NAMALWA (cell line): ENCODE measurements around the gene ADAP1.
"Not testable (repeated sequence)": the region's sequence is repeated elsewhere in the genome, so short reads cannot be mapped to it uniquely, and the experiment has no call there.

Experiments used
- DNase-seq: peaks from one replicate; pipeline ENCODE4 v3.0.0-alpha.2; 2015; ENCODE audit warnings: low spot score

ADAP1 gene

DNA sequence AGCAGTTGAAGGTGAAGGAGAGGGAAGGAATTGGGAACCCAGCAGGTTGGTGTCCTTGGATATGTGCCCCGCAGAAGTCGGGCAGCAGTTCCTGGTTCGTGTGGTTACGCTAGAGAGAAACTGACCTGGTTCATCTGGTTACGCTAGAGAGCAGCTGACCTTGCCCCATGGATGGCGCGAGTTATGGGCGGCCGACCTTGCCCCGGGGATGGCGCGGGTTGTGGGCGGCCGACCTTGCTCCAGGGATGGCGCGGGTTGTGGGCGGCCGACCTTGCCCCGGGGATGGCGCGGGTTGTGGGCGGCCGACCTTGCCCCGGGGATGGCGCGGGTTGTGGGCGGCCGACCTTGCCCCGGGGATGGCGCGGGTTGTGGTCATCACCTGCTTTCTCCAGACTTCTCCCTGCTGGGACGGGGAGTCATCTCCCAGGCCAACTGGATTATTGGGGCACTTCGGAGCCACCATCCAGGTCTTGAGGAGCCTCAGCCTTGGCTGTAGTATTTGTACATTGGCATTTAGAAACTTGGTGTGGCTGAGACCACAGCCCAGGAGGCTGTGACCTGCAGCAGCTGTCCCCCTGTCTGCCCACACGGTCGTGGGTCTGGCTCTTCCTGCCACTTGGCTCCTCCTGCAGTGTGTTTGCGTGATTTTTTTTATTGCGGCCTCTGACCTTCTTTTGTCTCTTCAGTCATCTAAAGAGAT, 72.0 kb downstream of the ADAP1 start:
- no peak for DNase-seq

DNA sequence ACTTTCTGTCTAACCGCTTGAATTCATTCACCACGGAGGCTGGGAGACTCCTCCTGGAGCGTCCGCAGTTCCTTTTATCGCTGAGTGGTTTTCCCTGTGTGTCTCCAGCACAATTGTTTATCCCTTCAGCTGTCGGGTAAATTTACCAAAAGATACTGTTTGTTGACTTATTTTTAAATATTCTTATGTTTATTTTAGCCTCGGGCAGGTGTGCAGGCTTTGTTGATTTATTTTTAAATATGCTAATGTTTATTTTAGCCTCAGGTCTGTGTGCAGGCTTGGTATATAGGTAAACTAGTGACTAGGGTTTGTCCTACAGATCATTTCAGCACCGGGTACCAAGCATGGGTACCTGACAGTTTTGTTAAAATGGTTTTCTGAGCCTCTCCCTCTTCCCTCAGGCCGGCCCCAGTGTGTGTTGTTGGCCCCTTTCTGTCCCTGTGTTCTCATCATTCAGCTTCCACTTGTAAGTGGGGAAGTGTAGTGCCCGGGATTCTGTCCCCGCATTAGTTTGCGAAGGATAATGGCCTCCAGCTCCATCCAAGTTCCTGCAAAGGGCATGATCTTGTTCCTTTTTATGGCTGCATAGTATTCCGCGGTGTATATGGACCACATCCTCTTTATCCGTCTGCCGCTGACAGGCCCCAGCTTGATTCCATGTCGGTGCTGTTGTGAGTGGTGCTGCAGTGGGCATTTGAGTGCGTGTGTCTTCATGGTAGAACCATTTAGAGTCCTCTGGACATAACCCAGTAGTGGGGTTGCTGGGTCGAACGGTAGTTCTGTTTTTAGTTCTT, 72.8 kb downstream of the ADAP1 start:
- DNase-seq, result no peak

DNA sequence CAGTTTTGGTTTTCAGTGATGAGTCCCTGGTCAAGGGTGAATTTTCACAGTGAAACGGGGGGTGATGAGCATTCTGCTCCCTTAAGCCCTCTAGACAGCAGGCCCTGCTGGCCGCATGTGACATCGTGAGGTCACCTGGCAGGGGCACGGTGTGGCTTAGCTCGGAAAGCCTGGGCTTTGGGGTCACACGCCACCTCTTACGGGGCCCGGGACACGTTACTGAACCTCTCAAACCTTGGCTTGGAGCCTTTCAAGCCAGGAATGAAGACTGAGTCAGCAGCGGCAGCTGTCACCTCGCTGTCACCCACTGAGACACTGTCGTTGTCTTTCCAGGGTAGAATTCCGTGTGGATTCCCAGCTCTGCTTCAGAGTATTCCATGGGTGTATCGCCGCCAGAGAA, 74.0 kb downstream of the ADAP1 start:
- DNase-seq, result no peak

DNA sequence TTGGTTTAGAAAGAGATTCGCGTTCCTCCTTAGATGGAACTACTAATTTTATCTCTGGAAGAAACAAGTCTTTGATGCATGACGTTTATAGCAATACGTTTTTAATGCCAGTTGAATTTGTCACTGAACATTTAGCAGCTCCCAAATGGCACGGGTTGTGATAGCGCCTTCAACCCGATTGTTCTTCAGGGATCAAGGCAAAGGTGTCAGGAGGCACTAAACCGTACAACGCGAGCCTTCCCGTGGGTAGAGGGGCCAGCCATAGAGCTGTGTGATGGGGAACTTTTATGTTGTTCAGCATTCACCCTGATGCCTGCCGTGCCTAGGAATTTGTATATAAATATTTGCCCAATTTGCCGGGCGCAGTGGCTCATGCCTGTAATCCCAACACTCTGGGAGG, 74.8 kb downstream of the ADAP1 start:
- no peak for DNase-seq

DNA sequence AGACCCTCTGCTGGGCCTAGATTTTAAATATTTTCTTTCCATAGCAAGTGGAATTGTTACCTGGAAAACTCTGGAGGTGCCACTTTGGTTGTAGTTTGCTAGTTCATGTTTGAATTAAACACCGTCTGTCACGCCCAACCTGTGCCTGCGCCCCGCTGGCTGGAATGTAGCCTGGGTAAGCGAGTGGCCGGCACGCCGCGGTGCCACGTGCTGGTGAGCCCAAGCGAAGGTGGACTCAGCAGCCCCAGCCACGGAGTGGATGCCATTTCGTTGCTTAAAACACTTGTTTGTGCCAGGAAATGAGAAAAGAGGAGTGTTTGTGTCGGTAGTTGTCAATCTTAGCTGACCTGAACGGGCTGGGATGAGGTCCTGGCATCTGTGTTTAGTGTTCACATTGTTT, 75.4 kb downstream of the ADAP1 start:
- DNase-seq, result no peak

DNA sequence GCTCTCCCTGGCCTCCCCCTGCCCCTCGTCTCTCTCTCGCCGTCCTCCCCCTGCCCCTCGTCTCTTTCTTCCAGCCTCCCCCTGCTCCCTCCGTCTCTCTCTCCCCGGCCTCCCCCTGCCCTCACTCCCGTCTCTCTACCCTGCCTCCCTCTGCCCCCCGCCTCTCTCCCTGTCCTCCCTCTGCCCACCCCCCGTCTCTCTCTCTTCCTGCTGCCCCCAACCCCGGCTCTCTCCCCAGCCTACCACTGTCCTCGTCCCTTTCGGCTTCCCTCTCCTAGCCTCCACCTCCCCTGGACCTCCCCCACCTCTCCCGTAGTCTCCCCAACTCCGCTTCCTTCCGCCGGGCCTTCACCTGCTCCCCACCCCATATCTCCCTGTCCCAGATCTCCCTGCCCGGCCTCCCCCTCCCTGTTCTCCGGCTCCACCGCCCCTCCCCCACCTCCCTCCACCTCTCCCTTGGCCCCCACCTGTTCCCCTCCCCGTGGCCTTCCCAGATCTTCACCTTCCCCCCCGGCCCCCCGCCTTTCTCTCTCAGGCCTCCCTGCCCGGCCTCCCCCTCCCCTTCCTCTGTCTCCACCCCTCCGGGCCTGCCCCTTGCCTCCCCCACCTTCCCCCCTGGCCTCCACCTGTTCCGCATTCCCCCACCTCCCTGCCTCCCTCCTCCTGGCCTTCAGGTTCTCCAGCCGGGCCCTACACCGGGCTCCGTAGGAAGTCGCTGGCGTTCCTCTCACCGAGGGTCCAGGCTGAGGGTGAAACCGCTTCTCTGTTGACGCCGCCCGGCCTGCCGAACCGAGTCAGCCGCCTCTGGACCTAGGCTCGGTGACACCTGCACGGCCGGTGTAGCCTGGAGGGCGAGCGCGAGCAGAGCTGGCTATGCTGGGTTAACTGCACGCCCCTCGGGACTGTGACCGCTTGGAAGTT, 76.9 kb downstream of the ADAP1 start:
- DNase-seq, result no peak

DNA sequence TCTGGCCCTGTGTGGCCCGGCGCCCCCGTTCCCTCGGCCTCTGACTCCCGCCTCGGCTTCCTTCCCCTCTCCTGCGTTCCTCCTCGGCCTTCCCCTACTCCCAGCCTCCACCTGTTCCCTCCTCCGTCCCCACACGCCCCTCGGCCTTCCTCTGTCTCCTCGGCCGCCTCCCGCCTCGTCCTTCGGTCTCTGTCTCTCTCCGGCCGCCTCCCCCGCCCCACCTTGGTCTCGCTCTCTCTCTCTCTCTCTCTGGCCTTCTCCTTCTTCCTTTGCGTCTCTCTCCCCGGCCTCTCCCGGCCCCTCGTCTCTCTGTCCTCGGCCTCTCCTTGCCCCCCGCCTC, 77.5 kb downstream of the ADAP1 start:
- no peak for DNase-seq

DNA sequence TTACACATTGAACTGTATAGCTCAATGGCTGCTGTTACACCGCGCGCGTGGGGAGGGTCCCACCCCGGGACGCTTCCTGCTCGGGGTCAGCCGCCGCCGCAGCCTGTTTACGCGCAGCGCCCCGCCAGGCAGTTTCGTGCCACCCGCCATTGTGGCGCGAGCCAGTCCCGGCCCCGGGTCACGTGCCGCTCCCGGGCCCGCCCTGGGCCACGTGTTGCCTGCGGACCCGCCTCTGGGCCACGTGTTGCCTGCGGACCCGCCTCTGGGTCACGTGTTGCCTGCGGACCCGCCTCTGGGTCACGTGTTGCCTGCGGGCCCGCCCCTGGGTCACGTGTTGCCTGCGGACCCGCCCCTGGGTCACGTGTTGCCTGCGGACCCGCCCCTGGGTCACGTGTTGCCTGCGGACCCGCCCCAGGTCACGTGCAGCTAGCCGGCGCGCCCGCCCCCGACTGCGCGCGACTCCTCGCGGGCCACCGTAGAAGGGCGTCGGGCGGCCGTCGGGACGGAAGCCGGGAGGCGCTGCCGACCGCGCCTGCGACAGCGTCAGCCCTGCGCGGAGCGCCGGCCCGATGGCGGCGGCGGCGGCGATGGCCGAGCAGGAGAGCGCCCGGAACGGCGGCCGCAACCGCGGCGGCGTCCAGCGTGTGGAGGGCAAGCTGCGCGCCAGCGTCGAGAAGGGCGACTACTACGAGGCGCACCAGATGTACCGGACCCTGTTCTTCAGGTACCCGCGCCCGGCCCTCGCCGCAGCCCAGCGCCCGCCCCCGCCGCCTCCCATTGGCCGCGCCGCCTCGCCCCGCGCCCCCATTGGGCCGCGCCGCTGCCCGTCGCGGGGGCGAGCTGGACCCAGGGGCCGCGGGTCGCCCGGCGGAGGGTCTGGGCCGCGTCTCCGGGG, 78.2 kb downstream of the ADAP1 start, which contains the start of gene GET4:
Gene GET4 (plus strand): TSS at position 478 of the 895 bp plus-strand sequence. CDS start 92 bp downstream, at position 570.
- peak; percentile 97 for DNase-seq

DNA sequence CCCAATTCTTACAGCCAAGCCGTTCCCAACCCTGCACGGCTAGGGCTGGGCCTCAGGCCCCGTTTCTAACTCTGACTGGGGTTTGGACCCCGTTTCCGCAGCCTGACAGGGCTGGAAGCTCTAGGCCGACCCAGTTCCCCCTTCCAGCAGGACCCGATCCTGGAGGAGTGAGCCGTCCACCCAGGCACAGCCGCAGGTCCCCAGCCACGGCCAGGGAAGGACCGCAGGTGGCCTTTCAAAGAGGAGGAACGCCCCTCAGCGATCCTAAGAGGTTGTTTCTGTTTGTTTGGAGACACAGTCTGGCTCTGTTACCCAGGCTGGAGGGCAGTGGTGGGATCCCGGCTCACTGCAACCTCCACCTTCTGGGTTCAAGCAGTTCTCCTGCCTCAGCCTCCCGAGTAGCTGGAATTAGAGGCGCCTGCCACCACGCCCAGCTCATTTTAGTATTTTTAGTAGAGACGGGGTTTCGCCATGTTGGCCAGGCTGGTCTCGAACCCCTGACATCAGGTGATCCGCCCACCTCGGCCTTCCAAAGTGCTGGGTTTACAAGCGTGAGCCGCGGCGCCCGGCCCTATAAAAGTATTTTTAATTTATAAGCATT, 78.9 kb downstream of the ADAP1 start:
- no peak for DNase-seq

DNA sequence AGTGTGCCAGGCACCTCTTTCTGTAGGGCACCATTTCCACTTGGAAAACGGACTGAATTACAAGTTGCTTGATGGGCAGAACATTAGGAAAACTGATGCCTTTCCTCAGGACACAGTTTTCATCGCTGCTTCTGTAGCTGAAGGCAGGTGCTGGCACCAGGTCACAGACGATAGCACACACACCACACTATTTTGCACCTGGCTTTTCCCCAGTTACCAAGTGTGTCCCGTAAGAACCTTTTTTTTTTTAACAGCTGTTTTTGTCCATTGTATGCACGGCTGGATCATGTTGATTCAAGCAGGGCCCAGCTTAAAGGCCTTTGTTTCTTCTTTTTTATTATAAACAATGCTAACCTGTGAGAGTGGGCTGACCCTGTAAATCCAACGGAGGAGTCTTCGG, 79.4 kb downstream of the ADAP1 start:
- peak; percentile 73 for DNase-seq

DNA sequence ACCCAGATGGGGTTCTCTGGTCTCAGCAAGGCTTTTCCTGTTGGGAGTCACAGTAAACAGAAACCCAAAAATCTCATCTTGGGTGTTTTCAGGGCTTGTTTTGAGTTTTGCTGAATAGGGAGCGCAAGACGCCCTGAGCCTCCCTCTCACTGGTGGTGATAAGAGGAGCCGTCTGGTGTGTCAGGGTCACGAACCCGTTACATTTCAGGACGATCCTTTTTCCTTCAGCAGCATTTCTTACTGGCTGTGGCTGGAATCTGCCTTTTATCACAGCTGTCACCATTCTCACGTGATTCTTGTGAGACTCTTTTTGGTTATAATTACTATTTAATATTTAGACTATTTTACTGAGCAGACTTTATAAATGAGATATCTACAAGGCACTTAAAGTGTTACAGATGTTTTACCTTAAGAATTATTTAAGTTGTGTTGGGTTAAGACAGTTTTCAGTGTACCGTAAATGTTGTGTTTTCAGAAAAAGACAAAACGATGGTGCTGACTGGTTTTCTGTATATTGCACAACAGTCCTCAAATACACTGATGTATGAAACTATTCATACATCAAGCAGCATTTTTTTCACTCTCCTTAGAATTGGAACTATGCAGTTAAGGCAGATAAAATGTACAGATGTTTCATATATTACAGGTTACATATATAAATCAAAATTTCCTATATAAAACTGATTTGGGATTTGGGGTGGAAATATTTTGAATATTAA, 80.3 kb downstream of the ADAP1 start:
- DNase-seq, result peak; percentile 33

DNA sequence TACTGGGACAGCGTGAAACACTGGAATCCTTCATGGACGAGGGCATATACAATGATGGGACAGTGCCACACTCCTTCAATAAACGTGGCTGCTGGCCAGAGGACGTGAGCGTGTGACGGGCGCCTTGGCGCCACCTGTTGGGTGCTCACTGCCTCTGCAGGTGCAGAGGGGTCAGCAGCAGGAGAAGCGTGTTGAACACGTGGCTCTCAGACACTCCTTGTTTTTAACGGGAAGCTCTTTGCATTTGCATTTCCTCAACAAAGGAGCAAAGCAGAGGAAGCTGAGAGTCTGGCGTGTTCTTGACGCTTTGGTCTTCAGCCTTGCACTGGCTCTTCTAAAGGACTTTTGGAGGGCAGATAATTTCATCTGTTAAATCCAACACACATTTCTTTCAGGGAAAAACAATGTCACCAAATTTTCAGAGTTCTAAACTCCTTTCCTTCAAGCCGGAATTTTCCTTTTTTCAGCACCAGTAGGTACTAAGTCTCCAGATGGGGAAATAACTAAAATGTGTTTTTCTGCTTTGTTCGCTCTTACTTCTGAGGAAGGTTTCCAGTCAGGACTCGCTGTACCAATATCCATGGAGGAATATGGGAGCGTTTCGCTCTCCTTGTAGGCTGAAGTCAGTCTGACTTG, 81.0 kb downstream of the ADAP1 start:
- peak; percentile 93 for DNase-seq

DNA sequence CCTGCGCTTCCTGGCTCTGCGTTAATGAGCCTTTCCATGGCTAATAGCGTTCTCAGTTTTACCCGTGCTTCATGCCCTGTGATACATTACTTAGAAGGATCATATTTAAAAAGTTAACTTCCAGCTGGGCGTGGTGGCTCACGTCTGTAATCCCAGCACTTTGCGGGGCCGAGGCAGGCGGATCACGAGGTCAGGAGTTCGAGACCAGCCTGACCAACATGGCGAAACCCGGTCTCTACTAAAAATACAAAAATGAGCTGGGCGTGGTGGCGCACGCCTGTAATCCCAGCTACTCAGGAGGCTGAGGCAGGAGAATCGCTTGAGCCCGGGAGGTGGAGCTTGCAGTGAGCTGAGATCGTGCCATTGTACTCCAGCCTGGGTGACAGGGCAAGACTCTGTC, 81.8 kb downstream of the ADAP1 start:
- not testable (repeated sequence) for DNase-seq

DNA sequence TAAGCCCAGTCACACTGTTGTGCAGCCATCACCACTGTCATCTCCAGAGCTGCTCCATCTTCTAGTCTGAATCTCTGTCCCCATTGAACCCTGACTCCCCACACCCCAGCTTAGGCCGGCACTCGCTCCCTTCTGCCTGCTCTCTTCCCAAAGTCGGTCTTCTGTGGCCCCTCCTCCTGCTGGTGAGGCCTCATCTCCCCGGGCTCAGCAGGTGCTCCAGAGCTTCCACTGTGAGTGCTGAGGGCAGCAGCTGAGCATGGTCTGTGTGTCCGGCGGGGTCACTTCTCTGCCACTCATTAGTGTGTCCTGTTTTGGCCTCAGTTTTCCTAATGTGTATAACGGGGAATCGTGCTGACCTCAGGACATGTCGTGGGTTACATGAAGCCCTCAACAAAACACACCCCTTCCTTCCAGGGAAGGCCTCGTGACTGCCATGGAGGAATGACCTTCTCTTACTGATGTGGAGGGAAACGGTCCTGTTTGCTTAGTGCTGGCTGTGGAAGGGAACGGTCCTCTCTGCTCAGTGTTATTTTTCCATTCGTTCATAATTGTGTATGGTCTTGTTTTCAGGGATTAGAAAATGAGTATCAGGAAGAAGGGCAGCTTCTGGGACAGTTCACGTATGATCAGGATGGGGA, 82.5 kb downstream of the ADAP1 start:
- DNase-seq, result no peak

DNA sequence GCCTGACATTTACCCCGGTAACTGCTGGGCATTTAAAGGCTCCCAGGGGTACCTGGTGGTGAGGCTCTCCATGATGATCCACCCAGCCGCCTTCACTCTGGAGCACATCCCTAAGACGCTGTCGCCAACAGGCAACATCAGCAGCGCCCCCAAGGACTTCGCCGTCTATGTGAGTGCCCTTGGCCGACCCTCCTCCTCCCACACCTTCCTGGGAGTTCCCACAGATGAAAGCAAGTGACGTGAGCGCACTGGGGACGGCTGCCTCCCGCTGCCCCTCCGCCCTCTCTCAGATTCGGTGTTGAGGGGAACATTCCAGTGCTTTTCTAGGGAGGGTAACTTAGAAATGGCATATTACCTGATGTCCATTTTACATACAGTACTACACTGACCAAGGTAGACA, 85.1 kb downstream of the ADAP1 start:
- DNase-seq, result no peak

DNA sequence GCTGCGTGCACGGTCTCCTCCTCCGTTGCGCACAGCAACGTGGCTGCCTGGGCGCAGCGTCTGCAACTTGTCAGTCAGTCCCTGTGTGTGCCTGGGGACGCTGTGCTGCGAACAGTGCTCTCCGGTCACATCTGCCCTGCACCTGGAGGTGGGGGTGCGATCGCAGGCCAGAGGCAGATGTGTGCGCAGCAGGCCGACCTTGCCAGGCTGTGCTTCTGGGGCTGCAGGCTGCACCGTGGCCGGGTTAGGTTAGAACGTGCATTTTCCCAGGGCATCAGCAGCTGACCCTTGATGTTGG, 86.3 kb downstream of the ADAP1 start:
- no peak for DNase-seq

DNA sequence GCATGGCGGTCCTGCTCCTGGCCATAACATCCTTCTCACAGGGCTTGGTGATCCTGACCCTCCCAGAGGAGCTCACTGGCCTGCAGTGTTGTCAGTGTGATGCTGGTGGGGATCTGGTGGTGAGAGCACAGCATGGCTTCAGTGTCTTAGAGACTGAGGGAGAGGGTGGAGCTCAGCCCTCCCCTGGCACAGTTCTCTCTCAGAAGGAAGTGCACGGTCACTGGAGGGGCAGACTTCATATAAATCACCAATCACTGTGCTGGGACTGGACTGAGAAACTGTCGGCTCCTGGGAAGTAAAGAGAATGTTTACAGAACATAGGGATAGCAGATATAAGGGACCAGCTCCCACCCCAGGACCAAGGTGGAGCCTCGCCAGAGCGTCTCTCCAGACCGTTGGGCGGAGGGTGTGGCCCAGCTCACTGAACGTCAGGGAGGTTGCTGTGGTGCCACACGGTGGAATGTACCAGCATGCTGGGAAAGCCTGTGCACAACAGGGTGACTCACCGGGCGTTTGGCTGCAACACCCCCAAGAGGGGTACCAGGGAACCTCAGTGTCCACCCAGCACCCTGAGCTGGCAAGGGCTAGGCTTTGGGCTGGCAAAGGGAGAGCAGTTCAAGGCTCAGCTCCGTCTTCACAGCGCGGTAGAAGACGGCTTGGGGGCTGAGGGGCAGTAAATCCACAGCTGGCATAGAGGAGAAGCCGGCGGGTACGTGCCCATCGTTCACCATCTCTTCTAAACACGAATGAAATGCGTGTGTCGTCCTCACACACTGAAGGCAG, 86.9 kb downstream of the ADAP1 start:
- no peak for DNase-seq

DNA sequence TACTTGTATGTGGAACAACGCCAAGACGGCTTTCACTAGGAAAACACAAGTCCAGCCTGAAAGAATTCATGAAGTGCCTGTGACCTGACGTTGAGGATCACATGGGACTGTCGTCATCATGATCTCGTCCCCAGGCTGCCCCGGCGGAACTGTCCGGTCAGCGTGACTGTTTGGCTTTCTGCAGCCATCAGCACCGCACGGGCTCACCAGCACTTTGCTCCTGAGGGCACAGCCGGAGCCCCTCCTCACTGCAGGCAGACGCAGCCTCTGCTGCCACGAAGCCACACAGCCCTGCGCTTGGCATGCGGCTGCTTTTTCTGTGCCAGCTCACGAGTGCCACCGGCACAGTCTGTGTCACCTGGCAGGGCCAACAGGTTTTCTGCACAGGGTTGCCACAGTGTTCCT, 87.5 kb downstream of the ADAP1 start:
- DNase-seq, result no peak

DNA sequence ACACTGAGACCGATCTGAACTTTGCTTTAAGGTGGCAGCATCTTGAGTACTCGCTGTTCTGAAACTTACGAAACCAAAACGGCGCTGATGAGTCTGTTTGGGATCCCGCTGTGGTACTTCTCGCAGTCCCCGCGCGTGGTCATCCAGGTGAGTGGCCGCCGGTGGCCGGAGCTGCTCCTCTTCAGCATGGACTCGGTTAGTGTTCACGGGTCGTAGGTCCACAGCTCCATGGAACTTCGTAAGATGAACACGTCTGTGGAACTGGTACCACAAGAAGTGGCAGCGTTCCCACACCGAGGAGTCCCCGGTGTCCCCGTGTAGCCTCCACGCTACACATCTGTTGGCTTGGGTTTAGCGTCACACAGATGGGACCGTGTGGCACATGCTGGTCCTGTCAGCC, 88.6 kb downstream of the ADAP1 start:
- DNase-seq, result no peak
